Esophagus (tissue), 2 donors: ENCODE measurements around the gene MRPS6. TPM values are rescaled to one million over a fixed set of nuclear protein-coding genes. Genes with fewer than 3 reads are reported as not detected.

Source experiments
- H3K27ac ChIP-seq, 2 donors: one replicate each; pipeline ENCODE4 v1.5.1; 2013; ENCODE audit warnings: low read depth in 2 of 2, mild to moderate bottlenecking in 2 of 2, inconsistent platforms in 1 of 2, low read length in 1 of 2, moderate library complexity in 1 of 2
- H3K27me3 ChIP-seq, 2 donors: one replicate each; pipeline ENCODE4 v1.6.1; 2013; ENCODE audit warnings: low read length in 2 of 2, control low read depth in 1 of 2, mild to moderate bottlenecking in 1 of 2; ENCODE audit not compliant: insufficient read depth in 2 of 2, control insufficient read depth in 1 of 2
- H3K36me3 ChIP-seq, 2 donors: one replicate each; pipeline ENCODE4 v1.6.1; 2013; ENCODE audit warnings: low read length in 1 of 2; ENCODE audit not compliant: control insufficient read depth in 2 of 2, insufficient read depth in 2 of 2
- H3K4me1 ChIP-seq, 2 donors: one replicate each; pipeline ENCODE4 v1.6.1; 2013; ENCODE audit warnings: low read length in 1 of 2; ENCODE audit not compliant: control insufficient read depth in 2 of 2, insufficient read depth in 2 of 2
- H3K4me3 ChIP-seq, 2 donors: one replicate each; pipeline ENCODE4 v1.5.1; 2013; ENCODE audit warnings: low read length in 2 of 2, mild to moderate bottlenecking in 2 of 2, low read depth in 1 of 2, moderate library complexity in 1 of 2
- H3K9me3 ChIP-seq, 2 donors: one replicate each; pipeline ENCODE4 v1.6.1; 2013; ENCODE audit warnings: mild to moderate bottlenecking in 2 of 2, low read depth in 1 of 2, low read length in 1 of 2, moderate library complexity in 1 of 2; ENCODE audit not compliant: control insufficient read depth in 2 of 2, insufficient read depth in 1 of 2
- WGBS, 2 donors: extraction: QIAGEN DNeasy Blood & Tissue Kit; methylation state at CpG; one replicate each; pipeline ENCODE4 v1.1.7; 2013; 5-methylcytosine and 5-hydroxymethylcytosine counted together
- polyA plus RNA-seq, 2 donors: library from polyadenylated mRNA; stranded (reverse); fragments of 200-250 nt; gene quantifications; one replicate each; pipeline ENCODE4 v1.2.3, GENCODE V29; 2013
- donor health status: healthy with polysubstance abuse.
- donor health status: Bipolar disorder and iron deficiency.

MRPS6 gene
- polyA plus RNA-seq, 2 donors = 24.3 to 37.8 TPM

DNA sequence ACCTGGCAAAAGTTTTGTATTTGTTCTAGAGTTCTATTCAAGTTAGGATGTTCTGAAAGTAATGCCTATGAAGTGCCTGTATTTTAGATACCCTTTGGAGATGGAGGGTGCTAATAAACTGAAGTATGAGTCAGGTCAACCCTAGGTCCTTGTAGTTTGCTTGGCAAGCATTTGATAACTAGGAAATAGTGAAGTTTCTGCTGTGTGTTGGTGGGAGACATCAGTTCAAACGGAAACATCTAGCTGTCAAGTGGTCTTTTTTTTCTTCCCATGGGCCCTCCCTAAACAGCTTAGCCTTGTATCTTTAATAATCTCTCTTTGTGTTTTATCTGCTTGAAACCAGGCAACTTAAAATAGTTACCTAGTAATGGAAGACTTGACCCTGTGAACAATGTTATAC, 4.5 kb downstream of the MRPS6 start:
- H3K27me3 ChIP-seq = no peaks in the 10 kb centered on the region
- H3K4me1 ChIP-seq = peaks cover 0 to 2% of the 10 kb centered on the region in 2 donors
- no peaks in the 10 kb centered on the region for H3K36me3 ChIP-seq
- no peak overlapping the region for H3K27ac ChIP-seq
- 74 to 84% methylated on average over 1 of the region's 1 CpG for WGBS, 2 donors
- no peaks in the 10 kb centered on the region for H3K9me3 ChIP-seq
- H3K4me3 ChIP-seq = no peak overlapping the region

DNA sequence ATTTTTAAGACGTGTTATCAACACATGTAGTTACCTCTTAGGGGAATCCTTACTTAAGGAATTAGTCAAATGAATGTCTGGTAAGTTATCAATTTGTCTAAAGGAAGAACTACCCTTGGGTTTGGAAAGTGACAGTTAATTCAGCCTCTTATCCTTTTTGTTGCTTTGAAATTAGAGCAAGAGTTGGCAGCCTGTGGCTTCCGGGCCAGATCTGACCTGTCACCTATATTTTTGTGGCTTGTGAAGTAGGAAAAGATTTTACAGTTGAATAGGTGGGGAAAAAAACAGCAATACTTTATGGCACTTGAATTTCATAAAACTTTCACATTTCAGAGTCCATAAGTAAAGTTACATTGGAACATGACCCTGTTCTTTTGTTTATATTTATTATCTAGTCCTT, 5.5 kb downstream of the MRPS6 start:
- H3K4me3 ChIP-seq = no peak overlapping the region
- H3K4me1 ChIP-seq = peaks cover 0 to 2% of the 10 kb centered on the region in 2 donors
- H3K36me3 ChIP-seq = no peaks in the 10 kb centered on the region
- no peak overlapping the region for H3K27ac ChIP-seq
- H3K9me3 ChIP-seq = no peaks in the 10 kb centered on the region
- no peaks in the 10 kb centered on the region for H3K27me3 ChIP-seq
- WGBS, 2 donors = 45 to 46% methylated on average over 2 of the region's 2 CpGs

DNA sequence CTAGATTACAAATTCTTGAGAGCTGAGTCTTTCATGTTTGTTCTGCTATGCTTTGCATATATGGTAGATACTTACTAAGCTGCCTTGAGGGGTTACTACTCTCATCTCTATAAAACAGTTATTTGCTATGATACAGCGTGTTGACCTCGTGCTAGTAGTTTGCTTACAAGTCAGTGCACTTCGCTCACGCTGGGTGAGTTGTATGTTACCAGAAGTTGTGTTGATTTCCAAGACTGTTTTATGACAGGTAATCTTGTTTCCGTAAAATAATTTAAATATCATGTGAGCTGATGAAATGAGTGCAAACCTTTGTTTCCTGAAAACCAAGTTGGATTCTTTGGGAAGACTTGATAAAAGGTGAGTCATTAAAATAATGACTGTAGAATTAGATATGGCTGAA, 7.3 kb downstream of the MRPS6 start:
- WGBS, 2 donors = 92 to 99% methylated on average over 5 of the region's 5 CpGs
- no peaks in the 10 kb centered on the region for H3K27me3 ChIP-seq
- H3K36me3 ChIP-seq = no peaks in the 10 kb centered on the region
- H3K9me3 ChIP-seq = no peaks in the 10 kb centered on the region
- no peak overlapping the region for H3K4me3 ChIP-seq
- H3K27ac ChIP-seq = no peak overlapping the region
- peaks cover 0 to 2% of the 10 kb centered on the region in 2 donors for H3K4me1 ChIP-seq

DNA sequence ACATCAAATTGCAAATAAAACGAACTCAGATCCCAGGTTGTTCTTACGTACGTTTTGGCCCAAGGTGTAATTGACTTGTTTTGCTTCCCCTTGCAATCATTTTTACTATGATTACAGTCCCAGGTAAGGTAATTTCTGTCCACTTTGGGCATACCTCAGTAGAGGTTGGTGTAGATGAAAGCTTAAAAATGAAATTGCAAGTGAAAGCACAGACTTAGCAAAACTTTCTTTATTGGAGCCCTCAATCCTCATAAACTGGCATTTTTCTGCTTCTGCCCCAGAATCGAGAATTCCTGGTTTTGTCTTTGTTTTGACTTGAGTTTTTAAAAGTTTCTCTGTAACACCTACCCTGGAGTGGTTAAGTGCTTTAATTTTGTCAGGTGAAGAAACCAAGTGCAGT, 9.4 kb downstream of the MRPS6 start:
- H3K36me3 ChIP-seq = no peaks in the 10 kb centered on the region

DNA sequence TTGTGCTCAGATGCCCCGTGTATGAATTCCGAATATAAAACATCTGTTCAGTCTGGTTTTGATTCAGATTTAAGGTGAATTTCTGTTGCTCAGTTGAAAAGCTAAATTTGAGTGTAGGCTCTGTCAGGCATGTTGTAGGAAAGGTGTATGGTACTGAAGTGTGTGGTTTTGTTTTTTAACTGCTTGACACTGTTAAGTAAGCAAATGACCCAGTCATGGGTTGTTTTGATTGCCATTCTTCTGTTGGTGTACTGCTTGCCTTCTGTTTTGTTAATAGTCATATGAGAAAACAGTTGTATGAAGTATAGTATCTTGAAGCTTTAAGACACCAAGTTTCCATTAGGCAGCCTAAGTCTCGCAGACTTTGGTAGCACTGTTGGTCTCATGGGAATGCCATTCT, 10.0 kb downstream of the MRPS6 start:
- 90 to 91% methylated on average over 3 of the region's 3 CpGs for WGBS, 2 donors
- no peak overlapping the region for H3K27ac ChIP-seq
- no peaks in the 10 kb centered on the region for H3K36me3 ChIP-seq
- H3K9me3 ChIP-seq = no peaks in the 10 kb centered on the region
- peaks cover 3 to 7% of the 10 kb centered on the region in 2 donors for H3K4me1 ChIP-seq
- no peak overlapping the region for H3K4me3 ChIP-seq
- no peaks in the 10 kb centered on the region for H3K27me3 ChIP-seq

More for the DNA sequence above, 9.4 kb downstream of the MRPS6 start:
- no peak overlapping the region for H3K4me3 ChIP-seq
- H3K27ac ChIP-seq = no peak overlapping the region
- H3K9me3 ChIP-seq = no peaks in the 10 kb centered on the region
- WGBS, 2 donors = 79 to 88% methylated on average over 4 of the region's 4 CpGs
- no peaks in the 10 kb centered on the region for H3K27me3 ChIP-seq
- H3K4me1 ChIP-seq = peaks cover 3 to 7% of the 10 kb centered on the region in 2 donors

DNA sequence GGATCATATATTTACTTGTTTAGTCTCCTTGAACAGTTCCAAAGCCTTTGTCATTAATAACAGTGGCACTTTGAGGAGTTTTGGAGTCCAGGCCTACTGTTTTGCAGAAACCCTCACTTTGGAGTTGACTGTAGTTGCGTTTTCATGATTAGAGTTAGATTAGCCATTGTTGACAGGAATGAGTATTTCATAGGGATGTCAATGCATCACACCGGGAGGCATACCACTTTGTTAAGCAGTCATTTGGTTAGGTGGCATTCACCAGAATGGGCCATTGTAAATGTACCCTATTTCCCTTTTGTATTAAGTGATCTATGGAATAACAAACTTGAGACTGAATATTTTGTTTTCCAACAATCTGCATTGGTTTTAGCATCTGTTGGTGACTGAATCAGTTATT, 11.8 kb downstream of the MRPS6 start:
- Histone ChIP-seq H3K27ac (no peak overlapping the region), H3K27me3 (no peaks in the 10 kb centered on the region), H3K4me3 (no peak overlapping the region), H3K9me3 (no peaks in the 10 kb centered on the region), H3K4me1 (peaks cover 3 to 5% of the 10 kb centered on the region in 2 donors), H3K36me3 (no peaks in the 10 kb centered on the region)
- WGBS, 2 donors = 92 to 100% methylated on average over 2 of the region's 2 CpGs

DNA sequence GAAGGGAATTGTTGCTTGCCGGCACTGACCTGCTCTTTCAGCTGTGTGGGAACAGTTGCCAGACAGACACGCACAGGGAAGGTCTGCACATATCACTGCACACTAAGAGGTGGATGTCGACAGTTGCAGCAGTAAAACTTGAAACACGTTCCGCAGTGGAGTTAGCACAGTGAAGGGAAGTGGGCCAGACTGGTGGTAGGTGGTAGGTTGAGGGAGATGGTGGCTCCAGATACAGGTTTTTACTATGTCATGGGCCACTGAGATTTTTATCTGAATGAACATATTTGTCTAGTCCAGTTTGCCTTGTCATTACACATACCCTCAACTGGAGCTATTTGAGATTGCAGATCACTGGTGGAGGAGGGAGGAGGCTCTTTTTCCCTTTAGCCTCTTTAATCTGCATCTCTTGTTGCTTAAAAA, 13.5 kb downstream of the MRPS6 start:
- WGBS, 2 donors = 81 to 83% methylated on average over 5 of the region's 5 CpGs
- H3K36me3 ChIP-seq = no peaks in the 10 kb centered on the region
- peaks cover 3 to 5% of the 10 kb centered on the region in 2 donors for H3K4me1 ChIP-seq
- no peak overlapping the region for H3K27ac ChIP-seq
- no peaks in the 10 kb centered on the region for H3K27me3 ChIP-seq
- no peak overlapping the region for H3K4me3 ChIP-seq
- H3K9me3 ChIP-seq = no peaks in the 10 kb centered on the region

DNA sequence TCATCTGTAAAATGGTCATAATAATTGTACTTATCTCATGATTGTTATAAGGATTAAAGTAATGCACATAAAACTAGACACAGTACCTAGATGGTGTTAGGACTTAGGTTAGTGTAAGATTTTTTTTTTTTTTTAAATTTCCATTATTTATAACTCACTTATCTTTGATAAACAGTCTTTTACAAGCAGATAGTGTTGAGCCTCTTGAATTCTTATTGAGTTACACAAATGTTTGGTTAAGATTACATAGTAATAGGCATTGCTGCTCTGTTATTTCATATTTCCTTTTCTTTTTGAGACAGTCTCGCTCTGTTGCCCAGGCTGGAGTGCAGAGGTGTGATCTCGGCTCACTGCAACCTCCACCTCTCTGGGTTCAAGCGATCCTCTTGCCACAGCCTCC, 15.4 kb downstream of the MRPS6 start:
- no peak overlapping the region for H3K4me3 ChIP-seq
- H3K27me3 ChIP-seq = no peaks in the 10 kb centered on the region
- WGBS, 2 donors = 89 to 95% methylated on average over 3 of the region's 3 CpGs
- no peaks in the 10 kb centered on the region for H3K9me3 ChIP-seq
- H3K4me1 ChIP-seq = peaks cover 3 to 5% of the 10 kb centered on the region in 2 donors
- H3K27ac ChIP-seq = no peak overlapping the region
- no peaks in the 10 kb centered on the region for H3K36me3 ChIP-seq

DNA sequence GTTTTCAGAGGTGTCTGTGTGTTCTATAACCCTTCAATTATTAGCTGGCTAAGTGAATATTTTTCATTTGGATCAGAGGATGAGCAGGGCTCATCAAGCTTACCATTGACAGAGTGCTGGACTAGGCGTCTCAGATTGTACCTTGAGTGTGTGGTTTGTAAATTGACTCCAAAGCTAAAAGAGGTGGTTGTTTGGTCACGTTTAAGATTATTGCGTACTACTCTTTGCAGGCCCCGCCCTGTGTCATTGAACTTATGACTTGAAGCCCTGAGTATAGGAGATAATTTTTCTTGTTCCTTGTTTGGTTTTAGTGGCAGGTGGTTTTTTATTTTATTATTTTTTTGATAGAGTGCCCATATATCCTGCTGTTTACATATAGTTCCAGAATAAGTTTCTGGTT, 17.7 kb downstream of the MRPS6 start:
- Histone ChIP-seq H3K9me3 (no peaks in the 10 kb centered on the region), H3K4me1 (peaks cover 3 to 5% of the 10 kb centered on the region in 2 donors), H3K4me3 (no peak overlapping the region), H3K27ac (no peak overlapping the region), H3K36me3 (peaks cover 8 to 9% of the 10 kb centered on the region in 2 donors), H3K27me3 (no peaks in the 10 kb centered on the region)
- 79 to 92% methylated on average over 3 to 4 of the region's 4 CpGs for WGBS, 2 donors

DNA sequence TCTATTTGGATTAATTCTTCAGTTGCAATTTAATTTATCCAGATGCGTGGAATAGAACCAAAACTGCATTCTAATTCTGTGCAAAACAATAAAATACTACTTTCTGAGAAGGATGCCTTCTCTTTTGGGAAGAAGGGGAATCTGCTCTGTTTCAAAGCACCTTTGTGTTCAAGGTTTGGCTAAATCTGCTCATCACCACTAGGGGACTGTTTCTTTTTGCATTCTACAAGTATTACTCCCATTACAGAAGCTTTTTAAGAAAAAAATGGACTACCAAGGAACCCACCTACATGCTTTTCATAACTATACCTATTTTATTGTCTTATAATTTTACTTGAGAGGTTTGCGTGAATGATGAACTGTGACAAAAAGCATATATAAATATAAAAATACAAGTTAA, 18.2 kb downstream of the MRPS6 start:
- no peak overlapping the region for H3K4me3 ChIP-seq
- H3K36me3 ChIP-seq = peaks cover 9 to 12% of the 10 kb centered on the region in 2 donors
- peaks cover 3 to 5% of the 10 kb centered on the region in 2 donors for H3K4me1 ChIP-seq
- no peaks in the 10 kb centered on the region for H3K27me3 ChIP-seq
- WGBS, 2 donors = 96 to 98% methylated on average over 2 of the region's 2 CpGs
- H3K9me3 ChIP-seq = no peaks in the 10 kb centered on the region
- no peak overlapping the region for H3K27ac ChIP-seq
